C4-2B (cell line): Measurements from ENCODE around the gene GRHL3.

Experiments used
- CTCF ChIP-seq: fragments of 450-650 bp; conservative IDR thresholded peaks from 2 replicates; pipeline ENCODE4 v1.5.1; 2017; ENCODE audit warnings: mild to moderate bottlenecking
- ZFX ChIP-seq: fragments of 450-650 bp; IDR thresholded peaks from 2 replicates; pipeline ENCODE4 v1.6.1; 2017

- no peak for TF ChIP-seq CTCF
- TF ChIP-seq ZFX = no peak
Observed at GRCh38 chr1:24343412-24344089, 24.4 kb downstream of the GRHL3 start.
